Fibroblast of skin of left biceps (primary cell): ENCODE results near the gene ATAD1.
"Not testable (repeated sequence)": the region's sequence is repeated elsewhere in the genome, so short reads cannot be mapped to it uniquely, and the experiment has no call there.

Experiments used
- DNase-seq, 2 experiments: peaks; one replicate each; pipeline ENCODE4 v3.0.0-alpha.2; 2013; ENCODE audit warnings: low read depth in 2 of 2

The ATAD1 gene

GRCh38 chr10:87757685-87758084 lies 60.3 kb downstream of the ATAD1 start:
- DNase-seq, result no peak

DNA sequence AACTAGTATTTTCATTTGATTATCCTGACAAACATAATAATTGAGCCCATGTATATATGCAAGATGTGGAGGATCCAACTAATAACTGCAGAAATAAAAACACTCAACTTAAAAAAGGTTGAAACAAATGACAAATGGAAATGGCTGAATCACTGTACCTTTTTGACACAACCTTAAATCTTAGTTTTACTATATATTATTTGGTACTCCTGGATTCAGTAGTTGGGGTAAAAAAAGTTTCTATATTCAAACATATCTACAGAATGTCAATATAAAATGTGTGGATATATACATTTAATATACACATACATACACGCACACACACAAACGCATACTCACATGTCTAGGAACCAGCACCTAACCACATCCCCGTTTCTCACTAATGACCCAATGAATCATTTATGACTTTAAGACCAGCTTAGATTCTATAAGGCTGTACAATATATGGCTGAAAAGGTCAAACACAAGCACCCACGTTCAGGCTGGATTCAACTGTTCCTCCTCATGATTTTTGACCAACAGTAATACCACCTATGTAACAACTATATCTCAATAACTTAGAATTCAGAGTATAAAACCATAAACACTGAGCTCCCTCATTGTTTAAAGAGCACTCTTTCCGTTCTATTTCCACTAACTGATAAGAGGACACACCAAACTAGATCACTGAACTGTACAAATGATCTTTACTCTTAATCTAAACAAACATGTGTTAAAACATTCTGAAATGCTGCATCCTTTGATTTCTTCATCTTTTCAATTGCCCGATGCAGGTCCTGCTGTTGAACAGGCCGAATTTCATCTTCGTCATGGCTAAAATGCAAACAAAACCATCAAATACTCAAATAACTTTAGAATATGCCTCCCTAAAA lies 63.8 kb downstream of the ATAD1 start:
- DNase-seq, result no peak

DNA sequence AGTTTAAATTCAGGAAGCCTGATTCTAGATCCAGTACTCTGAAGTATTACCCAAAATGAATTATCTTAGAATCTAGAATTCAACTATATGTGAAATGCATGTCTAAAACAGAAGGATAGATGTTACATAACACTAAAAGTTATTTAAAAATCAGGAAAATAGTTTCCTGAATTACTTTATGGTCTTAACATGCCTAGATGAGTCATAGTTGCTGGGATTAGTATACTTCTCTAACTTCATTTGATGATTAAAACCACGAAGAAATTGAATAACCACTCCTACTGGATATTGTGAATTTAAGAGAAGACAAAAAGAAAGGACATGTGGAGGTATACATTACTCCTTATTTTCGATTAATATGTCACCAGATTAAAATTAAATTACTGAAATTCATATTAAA lies 65.5 kb downstream of the ATAD1 start:
- no peak for DNase-seq

- DNase-seq, result no peak
Observed at GRCh38 chr10:87751274-87751673, 66.8 kb downstream of the ATAD1 start.

DNA sequence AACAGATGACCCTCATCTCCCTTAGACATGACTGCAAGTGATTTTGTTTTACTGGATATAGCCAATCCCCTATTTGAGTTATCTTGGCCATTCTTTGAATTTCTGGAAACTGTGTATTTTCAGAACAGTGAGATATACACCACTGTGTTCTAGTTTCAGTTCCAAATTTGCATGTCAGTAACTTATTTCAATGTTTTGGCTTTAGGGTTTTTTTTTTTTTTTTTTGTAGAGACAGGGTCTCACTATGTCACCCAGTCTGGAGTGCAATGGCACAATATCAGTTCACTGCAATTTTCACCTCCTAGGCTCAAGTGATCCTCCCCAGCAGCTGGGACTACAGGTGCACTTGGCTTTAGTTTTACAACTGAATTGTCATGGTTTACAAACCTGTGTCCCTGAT lies 67.2 kb downstream of the ATAD1 start:
- DNase-seq, result no peak

- DNase-seq, result peak; percentile 55 to 58
Observed at GRCh38 chr10:87750001-87750671, 67.9 kb downstream of the ATAD1 start.

- DNase-seq, result not testable (repeated sequence)
Observed at GRCh38 chr10:87748244-87748643, 69.8 kb downstream of the ATAD1 start.

- DNase-seq, result no peak
Observed at GRCh38 chr10:87746911-87747310, 71.1 kb downstream of the ATAD1 start.

- no peak for DNase-seq
Observed at GRCh38 chr10:87744606-87745005, 73.4 kb downstream of the ATAD1 start.

DNA sequence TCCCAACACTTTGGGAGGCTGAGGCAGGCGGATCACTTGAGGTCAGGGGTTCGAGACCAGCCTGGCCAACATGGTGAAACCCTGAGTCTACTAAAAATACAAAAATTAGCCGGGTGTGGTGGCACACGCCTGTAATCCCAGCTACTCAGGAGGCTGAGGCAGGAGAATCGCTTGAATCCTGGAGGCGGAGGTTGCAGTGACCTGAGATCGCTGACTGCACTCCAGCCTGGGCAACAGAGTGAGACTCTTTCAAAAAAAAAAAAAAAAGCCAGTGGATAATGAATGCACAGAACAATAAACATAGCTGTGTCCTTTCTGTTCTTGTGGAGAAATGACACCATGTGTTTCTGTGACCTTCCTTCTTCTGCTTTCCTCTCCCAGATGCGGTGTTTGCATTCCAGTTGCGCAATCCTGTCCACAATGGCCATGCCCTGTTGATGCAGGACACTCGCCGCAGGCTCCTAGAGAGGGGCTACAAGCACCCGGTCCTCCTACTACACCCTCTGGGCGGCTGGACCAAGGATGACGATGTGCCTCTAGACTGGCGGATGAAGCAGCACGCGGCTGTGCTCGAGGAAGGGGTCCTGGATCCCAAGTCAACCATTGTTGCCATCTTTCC lies 74.9 kb downstream of the ATAD1 start:
- DNase-seq, result not testable (repeated sequence)

- peak; percentile 80 to 81 for DNase-seq
Observed at GRCh38 chr10:87740254-87740655, 77.8 kb downstream of the ATAD1 start.

DNA sequence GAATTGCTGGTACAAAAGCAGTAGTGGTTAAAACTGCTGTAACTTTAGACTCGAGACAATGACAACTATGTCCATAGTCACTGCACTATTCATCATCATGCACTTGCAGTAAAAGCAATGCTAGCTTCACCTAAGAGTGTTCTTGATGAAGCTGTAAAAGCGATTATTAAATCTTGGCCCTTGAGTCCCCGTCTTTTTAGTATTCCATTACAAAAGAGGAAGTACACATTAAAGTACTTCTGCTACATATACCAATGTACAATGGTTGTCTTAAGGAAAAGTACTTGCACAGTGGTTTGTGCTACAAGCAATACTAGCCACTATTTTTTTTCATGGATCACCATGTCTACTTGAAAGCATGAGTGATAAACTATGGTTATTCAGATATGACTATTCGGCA lies 78.3 kb downstream of the ATAD1 start:
- no peak for DNase-seq

GRCh38 chr10:87738253-87738652 lies 79.8 kb downstream of the ATAD1 start:
- not testable (repeated sequence) for DNase-seq

DNA sequence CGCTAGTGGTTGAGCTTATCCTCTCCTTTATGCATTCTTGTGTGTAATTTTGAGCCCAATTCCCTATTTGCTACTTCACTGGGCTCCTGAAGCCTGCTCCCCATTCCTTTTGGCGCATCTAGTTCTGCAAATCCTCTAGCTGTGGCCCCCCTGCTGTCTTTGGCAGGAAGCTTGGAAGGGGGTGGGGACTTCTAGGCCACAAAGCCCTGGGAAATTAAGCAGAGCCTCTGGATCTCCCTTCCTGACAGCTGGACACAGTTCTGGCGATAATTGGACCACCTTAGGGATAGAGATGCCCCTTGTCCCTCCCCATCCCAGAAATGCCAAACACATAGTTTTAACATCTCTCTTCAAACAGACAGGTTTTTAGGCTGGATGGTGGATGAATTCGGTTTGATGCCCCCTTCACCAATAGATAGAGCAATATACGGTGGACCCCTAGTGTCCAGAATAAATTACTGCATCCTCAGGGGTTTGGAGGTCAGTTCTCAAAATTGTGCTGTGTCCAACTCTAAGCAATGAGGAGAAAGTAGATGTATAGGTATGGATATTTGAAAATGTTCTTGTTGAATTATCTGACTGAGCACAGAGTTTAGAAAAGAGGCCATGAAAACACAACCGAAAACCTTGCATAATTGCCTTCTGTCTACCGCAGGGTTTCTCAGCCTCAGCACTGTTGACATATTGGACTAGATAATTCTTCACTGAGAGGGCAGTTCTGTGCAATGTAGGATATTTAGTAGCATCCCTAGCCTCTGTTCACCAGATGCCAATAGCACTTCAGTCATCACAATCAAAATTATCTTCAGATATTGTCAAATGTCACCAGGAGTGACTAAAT lies 82.8 kb downstream of the ATAD1 start:
- no peak for DNase-seq

DNA sequence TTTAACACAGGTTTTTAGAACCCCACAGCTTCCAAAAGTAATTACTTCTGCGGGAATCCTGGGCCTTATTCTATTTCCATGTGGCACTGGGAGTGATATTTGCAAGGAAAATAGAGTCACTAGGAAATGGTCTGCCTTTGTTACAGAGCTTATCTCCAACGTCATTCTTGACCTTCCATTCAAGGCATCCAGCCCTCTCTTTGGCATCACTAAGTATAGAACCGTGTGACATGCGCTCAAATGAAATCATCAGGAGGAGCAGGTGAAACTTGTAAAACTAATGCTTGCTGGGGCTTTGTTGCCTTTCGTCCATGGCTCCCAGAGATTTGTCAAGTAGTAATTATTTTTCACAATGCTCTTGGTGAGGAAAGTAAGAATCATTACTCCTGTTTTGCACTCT lies 84.9 kb downstream of the ATAD1 start:
- no peak for DNase-seq

DNA sequence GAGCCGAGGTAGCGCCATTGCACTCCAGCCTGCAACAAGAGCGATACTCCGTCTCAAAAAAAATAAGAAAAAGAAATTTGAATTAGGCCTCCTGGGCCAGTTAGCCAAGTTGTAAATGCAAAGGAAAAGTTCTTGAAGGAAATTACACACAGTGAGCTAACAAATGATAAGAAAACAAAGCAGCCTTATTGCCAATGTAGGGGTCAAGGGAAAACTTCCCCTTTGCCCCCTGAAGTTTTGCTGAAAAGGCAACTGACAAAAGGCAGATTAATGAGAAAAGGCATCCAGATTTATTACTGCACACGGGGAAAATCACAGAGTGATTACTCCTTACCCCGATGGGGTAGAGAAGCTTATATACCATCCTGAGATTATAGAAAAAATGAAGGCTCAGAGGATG lies 88.1 kb downstream of the ATAD1 start:
- no peak for DNase-seq

- no peak for DNase-seq
Observed at GRCh38 chr10:87724789-87725188, 93.2 kb downstream of the ATAD1 start.

DNA sequence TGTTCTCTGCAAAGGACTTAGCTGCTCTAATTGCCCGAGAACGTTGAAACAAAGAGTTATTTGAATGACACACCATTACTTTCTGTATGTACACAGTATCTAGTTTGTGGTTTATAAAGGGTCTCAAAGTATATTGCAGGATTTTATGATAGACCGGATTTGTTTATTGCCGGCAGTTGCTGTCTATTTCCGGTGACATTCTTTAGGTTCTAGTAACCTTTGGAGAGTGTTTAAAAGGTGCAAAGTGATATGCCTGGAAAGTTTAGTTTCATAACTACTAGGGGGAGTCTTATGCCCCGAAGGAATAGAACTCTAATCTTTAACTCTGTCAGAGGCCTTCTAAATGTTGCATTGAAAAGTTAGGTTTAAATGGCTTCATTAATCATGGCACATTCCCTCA lies 94.5 kb downstream of the ATAD1 start:
- DNase-seq, result no peak

- no peak for DNase-seq
Observed at GRCh38 chr10:87722716-87723115, 95.3 kb downstream of the ATAD1 start.

DNA sequence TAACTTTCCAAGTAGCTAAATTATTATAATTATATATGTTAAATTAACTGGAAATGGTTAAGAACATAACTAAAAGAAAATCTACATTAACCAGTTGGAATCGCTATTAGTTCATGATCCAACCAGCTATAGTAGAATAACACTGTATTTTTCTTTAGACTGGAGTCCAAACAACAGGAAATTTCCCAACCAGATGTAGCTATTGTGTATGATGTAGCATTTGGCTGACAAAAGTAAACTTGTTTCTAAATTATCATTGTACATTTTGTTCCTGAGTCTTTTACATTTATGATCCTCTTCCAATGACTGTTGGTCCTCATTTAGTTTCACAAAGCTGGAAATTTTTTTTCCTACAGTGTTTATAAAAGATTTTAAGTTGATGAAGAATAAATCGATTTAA lies 96.2 kb downstream of the ATAD1 start:
- no peak for DNase-seq

- DNase-seq, result no peak
Observed at GRCh38 chr10:87720665-87721064, 97.4 kb downstream of the ATAD1 start.

DNA sequence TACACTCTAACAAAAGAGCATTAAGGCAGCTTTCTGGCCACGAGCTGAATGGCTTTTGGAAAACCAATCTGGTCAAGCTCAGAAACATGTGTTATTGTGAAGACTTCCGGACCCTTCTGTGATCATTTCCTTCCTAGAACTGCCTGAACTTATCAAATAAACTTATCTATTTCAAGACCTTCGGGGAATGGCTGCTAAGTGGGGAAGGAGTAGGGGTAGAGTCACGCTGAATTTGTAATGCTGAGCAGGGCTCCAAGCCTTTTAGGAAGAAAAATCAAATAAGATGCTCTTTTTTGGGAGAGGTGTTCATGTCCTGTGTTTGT lies 101.7 kb downstream of the ATAD1 start:
- no peak for DNase-seq
